Measurements from ENCODE around the gene NCKIPSD. TPM values are rescaled to one million over a fixed set of nuclear protein-coding genes. Genes with fewer than 3 reads are reported as not detected.

NCKIPSD gene
- total RNA-seq, 1 experiment from 2014 or later = 37.9 TPM

DNA sequence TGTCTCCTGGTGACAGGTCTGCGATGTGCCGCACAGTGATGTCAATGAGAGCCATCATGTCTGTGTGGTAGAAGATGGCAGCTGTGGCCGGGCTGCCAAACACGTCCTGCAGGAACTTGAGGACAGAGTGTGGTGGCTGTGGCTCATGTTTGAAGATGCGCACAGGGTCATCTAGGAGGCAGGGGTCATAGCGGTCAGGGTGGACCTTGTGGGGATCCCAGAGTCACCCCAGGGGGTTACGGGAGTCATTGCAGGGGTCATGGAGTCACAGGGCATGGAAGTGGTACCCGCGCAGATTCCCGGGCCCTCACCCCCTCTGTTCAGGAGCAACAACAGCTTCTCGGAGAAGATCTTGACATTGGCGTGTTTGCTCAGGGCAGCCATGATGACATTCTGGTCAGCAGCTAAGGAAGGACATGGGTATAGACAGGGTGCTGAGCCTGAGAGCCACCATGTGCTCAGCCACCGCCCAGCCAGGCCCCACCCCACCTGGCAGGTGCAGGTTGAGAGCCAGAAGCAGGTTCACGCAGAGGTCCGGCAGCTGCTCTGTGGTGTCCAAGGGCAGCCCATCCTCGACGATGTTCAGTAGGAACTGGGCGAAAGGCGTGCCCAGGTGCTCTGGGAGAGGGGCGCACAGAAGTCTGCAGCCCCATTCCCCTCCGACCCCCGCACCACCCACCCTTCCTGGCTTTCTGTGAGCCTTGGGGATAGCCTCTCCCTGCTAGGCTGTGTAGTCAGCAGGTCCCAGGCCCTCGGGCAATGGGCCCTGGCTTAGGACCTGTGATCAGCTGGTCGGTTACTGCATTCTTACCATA, 6.9 kb downstream of the NCKIPSD start:
- no peak for DNase-seq (ENCODE audit: low read depth)

DNA sequence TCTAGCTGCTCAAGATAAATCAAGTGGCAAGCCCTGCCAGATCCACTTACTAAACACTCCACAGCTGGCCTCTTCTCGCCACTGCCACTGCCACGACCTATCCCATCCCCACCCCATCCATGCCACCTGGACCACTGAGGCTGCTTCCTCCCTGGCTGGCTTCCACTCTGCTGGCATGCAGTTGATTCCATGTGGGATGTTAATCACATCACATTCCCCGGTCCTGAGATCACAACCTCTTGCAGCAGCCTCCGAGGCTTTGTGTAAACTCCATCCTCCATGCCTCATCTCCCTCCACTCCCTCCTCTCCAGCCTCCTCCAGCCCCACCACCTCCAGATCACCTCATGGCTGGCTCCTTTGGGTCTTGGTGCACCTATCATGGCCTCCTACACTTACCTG, 7.7 kb downstream of the NCKIPSD start:
- no peak for DNase-seq (ENCODE audit: low read depth)

DNA sequence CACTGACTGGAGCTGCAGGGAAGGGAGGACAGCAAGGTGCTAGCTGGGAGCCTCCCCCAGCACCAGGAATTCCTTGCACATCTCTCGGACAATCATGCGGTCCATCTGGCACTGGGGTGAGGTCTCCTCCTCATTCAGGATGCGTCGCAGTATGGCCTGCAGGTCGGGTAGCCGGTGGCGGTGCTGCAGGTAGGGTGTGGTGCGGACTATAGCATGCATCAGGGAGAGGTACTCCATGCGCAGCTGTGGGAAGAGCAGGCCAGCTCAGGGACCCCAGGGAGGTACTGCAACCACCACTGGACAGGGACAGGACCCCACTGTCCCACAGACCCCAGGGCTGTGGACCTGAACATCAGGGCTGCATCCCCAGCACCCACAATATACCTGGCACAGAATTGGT, 11.2 kb downstream of the NCKIPSD start:
- no peak for DNase-seq (ENCODE audit: low read depth)

DNA sequence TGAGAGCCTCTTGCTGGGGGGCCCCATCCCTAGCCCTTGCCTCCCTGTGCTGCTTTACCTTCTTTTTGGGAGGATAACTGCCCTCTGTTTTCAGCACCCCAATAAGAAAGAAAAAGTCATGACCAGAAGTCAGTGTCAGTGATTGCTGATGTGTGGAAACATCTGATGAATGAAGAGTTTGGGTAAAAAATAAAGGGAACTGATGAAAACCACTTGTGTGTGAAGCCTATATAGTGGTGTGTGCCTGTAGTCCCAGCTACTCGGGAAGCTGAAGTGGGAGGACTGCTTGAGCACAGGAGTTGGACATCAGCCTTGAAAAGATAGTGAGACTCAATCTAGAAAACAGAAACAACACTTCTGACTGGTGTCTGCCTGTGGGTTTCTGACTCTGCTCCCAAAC, 13.2 kb downstream of the NCKIPSD start:
- no peak for DNase-seq (ENCODE audit: low read depth)

DNA sequence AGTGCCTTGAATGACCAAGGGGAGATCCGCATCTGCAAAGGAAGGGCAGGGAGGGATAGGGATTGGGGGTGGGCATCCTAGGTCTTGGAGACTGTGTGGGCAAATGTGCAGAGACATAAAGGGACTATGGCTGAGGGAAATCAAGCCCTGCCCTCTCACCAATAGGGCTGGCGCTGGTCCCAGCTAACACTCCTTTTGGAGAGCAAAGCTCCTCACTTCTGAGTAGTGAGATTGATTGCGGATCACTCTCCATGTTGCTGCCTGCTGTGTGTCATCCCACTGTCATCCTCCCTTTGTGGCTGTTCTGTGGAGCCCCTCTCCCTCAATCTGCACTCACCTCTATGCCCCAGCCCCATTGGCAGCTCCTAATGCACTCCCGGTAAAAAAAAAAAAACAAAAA, 20.8 kb downstream of the NCKIPSD start:
- no peak for DNase-seq (ENCODE audit: low read depth)

DNA sequence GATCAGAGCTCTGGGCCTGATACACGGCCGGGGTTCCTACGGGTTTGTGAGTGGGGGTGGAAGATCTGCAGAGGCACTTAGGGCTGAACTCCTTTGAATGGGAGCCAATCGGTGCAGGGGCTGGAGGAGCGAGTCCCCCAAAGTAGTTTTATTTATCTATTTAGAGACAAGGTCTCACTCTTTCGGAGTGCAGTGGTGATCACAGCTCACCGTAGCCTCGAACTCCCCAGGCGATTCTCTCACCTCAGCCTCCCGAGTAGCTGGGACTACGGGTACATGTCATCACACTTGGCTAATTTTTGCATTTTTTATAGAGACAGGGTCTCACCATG, 21.4 kb downstream of the NCKIPSD start:
- DNase-seq (ENCODE audit: low read depth) = no peak

DNA sequence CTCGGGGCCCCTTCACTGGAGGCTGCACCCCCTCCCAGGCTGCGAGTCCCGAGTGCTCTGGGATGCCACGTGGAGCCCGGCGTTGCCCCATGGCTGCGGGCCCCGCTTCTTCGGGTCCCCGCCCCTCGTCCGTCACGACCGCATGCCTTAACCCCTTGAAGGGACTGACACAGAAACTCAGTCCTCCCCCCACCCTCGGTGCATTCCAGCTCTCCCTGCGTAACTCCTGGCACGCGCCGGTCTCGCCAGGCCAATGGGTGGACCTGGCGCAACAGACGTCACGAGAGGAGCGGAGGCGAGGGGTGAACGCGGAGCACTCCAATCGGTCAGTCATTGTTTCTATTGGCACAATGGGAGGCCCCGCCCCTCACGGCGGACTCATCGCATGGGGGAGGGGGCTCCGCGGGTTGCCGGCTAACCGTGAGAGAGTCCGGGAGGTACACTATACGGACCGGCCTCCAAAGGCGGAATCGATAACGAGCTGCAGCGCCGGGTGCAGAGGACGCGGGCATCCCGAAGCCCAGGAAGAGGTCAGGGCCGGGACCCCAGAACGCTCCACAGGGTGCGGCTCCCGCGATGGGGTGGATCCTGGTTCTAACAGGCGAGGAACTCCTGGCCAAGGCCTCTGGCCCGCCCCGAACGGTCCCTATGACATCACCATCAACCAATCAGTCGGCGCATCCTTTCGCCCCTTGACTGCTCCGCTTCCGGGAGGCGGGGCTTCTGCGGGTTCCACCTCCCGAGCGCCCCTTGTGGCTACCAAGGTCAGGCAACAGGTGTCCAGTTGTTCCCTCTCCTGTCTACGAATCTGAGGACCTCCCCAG, 22.0 kb downstream of the NCKIPSD start:
- DNase-seq (ENCODE audit: low read depth) = peak; percentile 99

DNA sequence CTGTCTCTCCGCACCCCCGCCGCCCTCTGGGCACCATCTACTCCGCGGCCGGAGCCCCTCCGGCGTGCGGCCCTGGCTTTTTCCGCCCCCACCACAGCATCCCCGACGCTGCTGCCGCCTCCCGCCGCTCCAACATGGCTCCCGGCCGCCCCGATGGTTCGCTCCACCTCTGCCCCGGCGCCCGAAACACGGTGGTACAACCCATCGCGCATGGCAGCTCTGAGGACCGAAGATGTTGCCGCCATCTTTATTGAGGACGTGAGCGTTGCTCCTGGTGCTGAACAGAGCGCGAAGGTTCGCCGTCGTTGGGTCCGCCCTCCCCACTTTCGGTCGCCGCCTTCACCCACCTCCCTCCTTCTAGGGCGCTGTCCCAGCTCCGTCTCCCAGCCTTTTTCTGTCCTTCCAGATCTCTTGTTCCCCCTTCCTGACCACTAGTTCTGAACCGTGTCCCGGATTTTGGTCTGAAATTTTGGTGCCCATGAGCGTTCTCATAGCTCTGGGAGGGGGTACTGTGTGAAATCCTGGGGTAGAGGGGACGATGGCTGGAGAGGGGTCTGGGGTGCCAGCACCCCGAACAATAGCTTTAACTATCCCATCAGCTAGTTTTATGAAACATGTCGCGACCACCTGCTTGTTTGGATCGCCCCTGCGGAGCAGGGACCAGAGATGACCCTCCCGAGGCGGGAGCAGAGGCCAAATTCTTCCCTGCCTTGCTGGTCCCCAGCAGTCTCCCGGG, 22.8 kb downstream of the NCKIPSD start, which contains the start of gene CELSR3:
TSS of gene CELSR3 (minus strand) at position 134 of the 736 bp plus-strand sequence. CDS start 252 bp downstream, outside the sequence.
- peak; percentile 93 for DNase-seq (ENCODE audit: low read depth)

DNA sequence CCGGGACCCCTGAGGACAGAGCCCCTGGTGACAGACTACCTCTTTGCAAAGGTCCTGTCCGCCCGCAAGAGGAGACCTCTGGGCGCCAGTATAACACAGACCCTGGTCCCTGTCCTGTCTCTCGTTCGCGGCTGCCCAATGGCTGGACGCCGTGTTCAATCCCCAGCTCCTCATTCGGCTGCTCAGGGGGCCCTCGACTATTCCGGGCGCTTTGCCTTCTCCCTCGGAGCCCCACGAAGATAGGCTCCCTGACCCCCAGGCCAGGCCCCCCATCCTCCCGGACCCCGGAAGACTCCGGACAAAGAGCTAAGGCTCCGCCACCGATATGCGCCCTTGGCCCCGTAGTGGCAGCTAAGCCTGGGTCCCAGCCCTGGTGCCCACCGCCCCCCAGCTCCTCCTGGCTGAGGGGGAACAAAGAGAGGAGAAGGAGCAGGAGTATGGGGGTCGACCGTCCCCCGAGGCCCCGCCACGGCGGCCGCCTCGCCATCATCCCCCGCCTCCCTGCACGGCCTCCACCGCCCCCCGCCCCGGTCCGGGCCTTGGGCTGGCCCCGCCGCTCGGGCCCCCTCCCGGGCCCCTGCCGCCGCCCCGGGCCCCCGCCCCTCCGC, 23.5 kb downstream of the NCKIPSD start:
- DNase-seq (ENCODE audit: low read depth) = no peak

DNA sequence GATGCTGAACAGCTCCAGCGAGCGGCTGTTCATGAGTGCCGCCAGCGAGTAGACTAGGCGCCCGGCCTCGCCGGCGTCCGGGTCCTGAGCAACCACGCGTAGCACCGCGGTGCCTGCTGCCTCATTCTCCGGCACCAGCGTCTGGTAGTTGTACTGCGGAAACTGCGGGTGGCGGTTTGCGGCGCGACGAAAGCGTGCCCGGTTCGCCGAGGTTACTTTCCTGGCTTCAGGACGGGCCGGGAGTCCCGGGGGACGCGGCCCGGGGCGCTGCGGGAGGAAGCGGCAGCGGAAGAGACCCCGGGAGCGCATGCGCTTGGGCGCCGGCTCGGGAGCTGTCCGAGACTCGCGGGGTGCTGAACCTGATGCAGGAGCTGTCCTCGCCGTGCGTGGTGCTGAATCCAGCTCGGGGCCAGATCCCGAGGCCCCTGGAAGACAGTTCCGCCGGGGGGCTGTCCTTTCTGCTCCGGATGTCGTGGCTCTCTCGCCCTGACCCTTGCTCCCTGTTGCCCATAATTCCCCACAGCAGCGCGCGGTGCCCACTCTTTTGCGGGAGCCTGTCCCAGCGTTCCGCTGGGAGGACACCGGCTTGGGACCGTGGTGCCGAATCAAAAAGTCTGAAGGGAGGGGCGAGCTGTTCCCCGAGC, 24.1 kb downstream of the NCKIPSD start:
- DNase-seq (ENCODE audit: low read depth) = peak; percentile 29

DNA sequence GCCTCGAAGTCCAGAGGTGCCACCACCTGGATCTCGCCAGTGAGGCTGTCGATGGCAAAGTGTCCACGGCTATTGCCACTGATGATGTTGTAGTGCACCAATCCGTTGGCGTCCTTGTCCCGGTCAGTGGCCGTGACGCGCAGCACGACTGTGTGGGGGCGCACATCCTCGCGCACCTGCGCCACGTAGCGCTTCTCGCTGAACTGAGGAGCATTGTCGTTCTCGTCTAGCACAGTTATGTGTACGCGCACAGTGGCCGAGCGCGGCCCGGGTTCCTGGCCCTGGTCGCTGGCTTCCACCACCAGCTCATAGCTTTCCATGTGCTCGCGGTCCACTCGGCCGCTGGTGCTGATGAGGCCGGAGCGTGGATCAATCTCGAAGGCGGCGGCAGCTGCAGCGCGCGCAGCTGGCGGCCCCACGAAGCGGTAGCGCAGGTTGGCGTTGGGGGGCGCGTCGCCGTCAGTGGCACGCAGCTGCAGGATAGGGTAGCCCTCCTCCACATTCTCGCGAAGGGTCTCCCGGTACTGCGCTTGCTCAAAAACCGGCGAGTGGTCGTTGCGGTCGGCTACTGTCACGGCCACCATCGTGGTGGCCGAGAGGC, 24.8 kb downstream of the NCKIPSD start:
- DNase-seq (ENCODE audit: low read depth) = no peak

DNA sequence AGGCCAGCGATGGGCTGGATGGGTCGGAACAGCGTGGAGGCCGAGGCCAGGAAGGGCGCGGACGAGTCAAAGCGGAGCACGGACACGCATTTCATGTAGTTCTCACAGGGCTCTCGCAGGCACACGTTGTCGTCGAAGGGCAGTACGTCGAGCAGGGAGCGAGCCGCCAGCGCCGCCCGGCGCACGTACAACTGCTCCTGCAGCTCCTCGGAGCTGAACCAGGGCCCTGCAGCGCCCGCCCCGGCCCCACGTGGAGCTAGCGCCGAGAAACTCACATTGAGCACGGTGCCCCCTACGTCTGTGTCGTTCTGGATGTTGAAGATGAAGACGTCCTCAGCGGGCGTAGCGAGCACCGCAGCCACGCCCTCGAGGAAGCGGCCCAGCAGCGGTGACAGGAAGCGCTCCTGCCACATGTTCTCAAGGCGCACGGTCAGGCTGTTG, 28.9 kb downstream of the NCKIPSD start:
- no peak for DNase-seq (ENCODE audit: low read depth)

DNA sequence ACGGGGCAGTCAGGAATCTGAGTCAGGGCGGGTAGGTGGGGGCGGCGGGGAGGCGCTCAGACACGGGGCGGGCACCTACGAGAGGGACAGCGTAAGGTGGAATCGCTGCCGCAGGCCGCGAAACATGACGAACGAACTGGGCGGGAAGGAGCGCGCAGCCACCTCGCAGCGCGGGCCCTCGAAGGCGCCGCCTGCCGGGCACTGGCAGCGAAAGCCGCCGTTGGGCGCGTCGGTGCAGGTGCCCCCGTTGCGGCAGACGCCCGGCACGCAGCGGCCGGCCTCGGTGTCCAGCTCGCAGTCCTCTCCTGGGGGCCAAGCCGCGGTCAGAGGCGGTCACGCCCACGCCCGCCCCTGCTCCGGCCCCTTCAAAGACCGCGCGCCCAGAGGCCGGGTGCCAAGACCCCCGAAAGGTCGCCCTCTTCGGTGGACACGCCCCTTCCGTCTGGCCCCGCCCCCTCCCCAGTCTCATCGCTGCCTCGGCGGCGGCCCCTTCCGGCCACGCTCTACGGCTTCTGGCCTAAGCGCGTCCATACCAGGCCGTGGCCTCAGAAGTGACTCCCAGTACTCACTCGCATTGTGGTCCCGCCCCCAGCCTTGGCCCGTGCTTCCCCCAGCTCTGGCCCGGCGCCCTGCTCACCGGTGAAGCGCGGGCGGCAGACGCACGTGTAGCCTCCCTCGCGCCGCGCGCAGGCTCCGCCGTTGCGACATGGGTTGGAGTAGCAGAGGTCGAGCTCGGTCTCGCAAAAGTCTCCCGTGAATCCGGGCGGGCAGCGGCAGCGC, 29.5 kb downstream of the NCKIPSD start:
- DNase-seq (ENCODE audit: low read depth) = no peak

DNA sequence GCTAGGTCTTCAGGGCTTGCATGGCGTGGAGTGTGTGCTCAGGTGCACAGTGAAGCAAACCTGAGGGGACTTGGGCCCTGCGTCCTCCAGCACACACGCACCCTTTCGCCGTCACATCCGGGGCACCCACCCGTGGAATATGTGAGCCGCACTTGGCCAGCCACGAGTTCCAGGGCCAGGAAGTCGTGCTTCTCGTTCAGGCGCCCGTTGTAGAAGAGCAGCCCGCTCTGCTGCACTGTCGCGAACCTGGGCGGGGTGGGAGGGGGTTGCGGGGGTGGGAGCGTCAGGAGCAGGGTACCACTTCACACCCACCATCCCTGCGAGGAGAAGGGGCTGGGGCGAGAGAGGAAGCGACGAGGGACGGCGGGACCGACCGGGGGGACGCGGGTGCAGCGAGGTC, 30.1 kb downstream of the NCKIPSD start:
- DNase-seq (ENCODE audit: low read depth) = no peak

DNA sequence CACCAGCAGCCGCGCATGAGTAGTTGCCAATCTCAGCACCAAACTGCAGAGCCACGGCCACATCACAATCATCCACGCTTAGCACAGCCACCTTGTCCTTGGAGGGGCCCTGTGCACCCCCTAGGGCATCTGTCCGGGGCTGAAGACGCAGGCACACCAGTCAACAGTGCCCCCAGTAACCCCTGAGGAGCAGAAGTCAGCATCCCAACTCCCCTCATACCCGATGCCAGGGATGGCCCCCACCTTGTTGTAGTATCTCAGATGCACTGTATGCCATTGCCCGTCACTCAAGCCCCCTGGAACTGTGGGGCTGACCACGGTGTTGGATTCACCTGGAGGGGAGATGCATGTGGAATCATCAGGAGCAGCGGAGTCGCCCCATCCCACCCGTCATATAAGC, 30.7 kb downstream of the NCKIPSD start:
- no peak for DNase-seq (ENCODE audit: low read depth)

DNA sequence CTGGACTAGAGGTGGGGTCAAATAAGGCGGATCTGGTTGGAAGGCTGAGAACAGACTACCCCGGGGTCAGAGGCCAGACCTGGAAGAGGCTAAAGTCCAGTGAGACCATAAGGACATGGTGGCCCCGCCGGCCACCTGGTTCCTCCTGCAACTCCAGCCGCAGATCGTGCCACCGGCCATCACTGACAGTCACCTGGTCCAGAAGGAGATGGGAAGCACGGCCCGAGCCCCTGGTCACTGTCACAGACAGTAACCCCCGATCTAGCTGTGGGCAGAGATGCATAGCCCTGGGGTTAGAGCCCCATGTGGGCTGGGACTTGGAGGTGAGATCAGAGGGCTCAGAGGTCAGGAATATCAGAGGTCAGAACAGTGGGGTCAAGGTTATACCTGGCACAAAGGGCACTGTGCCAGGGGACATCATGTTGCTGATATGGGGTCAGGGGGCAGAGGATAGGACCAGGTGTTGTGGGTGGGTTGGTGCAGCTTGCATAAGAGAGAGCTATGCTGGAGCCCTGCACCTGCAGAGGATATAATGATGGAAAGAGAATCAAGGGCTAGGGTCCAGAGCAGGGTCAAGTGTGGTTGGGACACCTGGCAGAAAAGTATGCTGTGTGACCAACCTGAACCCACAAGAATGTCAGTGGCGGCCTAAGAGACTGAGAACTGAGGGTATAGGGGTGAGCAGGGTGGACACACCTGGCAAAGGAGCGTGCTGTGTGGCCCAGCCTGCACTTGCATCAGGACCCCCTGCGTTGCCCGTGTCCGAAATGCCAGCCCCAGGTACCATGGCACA, 32.6 kb downstream of the NCKIPSD start:
- DNase-seq (ENCODE audit: low read depth) = no peak

DNA sequence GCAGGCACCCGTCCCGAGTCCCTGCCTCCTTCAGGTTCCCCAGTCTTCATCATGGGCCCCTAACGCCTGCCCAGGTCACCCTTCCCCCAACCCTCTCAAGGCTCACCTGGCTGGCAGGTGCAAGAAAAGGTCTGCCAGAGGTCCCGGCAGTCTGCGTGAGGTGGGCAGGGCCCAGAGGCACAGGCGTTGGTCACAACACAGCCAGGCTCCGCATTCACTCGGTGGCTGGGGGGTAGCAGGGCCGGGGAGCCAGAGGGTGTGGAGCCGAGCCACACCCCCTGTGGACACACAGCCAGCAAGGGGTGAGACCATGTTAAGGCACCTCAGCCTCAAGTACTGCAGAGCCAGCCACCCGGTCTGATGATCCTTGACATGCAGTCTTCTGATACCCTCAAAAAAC, 33.9 kb downstream of the NCKIPSD start:
- no peak for DNase-seq (ENCODE audit: low read depth)

DNA sequence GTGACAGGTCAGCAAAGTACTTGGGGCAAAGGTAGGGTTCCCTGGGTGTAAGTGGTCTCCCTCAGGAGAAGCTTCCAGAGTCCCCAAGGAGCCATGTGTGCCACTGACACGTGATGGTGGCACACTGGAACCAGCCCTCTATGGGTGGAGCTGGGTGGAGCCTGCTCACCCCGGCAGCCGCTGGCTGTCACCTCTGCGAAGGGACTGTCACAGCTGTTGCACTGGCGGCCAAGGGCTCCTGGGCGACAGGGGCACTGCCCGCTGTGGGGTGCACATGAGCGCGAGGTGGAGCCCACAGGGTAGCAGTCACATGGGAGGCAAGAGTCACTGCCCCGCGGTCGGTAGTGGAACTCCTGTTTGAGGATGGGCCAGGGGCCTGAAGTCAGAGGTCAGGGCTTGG, 35.0 kb downstream of the NCKIPSD start:
- no peak for DNase-seq (ENCODE audit: low read depth)

DNA sequence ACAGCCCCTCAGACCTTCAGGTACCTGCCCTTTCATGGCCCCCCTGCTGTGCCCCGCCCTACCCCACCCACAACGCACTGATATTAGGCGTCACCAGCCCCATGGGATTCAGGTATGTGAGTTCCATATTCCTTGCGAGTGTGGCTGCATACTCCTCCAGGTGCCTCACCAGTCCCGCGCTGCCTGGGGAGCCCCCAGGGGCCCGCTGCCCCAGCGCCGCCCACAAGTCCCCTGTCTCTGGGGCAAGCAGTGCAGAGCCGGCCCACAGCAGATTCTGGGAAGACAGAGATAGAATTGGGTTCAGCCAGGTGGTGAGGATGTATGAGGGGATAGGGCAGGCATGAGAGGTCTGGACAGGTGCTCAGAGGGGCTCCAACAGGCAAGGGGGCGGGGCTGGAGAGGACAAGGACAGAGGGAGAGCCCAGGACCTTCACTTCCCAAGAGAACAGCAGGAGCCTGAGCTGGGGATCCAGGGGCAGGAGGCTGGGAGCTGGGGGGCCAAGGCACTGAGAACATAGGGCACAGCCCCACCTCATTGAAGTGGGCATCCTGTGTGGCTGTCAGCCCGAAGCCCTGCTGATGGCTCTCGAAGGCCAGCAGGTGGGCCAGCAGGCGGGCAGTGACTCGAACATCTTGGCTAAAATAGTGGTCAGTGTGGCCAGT, 37.4 kb downstream of the NCKIPSD start:
- no peak for DNase-seq (ENCODE audit: low read depth)

All from LHCN-M2 (cell line).